H1 (cell line): ENCODE measurements around the gene PREX1. TPM values are rescaled to one million over a fixed set of nuclear protein-coding genes. Genes with fewer than 3 reads are reported as not detected.

Experiments used
- CTCF ChIA-PET: fragments of 300-600 bp; sonication (Branson Sonifier 250); formaldehyde crosslinking; loops from one replicate; lab custom pipeline; 2021; ENCODE audit not compliant: partially characterized antibody; lab: Charles Lee
- POLR2A ChIA-PET: fragments of 300-600 bp; sonication (Branson Sonifier 250); formaldehyde crosslinking; loops from one replicate; lab custom pipeline; 2021; ENCODE audit warnings: inconsistent platforms; ENCODE audit not compliant: partially characterized antibody; lab: Charles Lee
- DNase-seq, 2 experiments: peaks; one replicate each; pipeline versions ENCODE4 v3.0.0 to v3.0.0-alpha.2; 2010 to 2022; ENCODE audit warnings: low spot score in 2 of 2, low read depth in 1 of 2, mixed read lengths in 1 of 2
- FAIRE-seq: peaks from 2 replicates; lab custom pipeline; 2011; peaks lifted over from hg19 to GRCh38; lab: Jason Lieb, UNC
- H2AFZ ChIP-seq: 2 replicates; pipeline ENCODE4 v1.8.1; 2012; ENCODE audit warnings: low read length, inconsistent platforms
- H2AK5ac ChIP-seq: 2 replicates; pipeline ENCODE4 v1.6.1; 2013; ENCODE audit warnings: low read depth, low read length
- H2BK120ac ChIP-seq: replicated peaks from 2 replicates; pipeline ENCODE3; 2013; ENCODE audit warnings: low read depth, low read length, inconsistent platforms
- H2BK12ac ChIP-seq: 2 replicates; pipeline ENCODE4 v1.6.1; 2013; ENCODE audit warnings: low read depth, low read length
- H2BK15ac ChIP-seq: 2 replicates; pipeline ENCODE4 v1.6.1; 2013; ENCODE audit warnings: low read length
- H2BK20ac ChIP-seq: 2 replicates; pipeline ENCODE4 v1.6.1; 2013; ENCODE audit warnings: low read length
- H2BK5ac ChIP-seq: 2 replicates; pipeline ENCODE4 v1.6.1; 2013; ENCODE audit warnings: low read depth, low read length
- H3K14ac ChIP-seq: 2 replicates; pipeline ENCODE4 v1.6.1; 2013; ENCODE audit warnings: inconsistent platforms; ENCODE audit not compliant: insufficient read length
- H3K18ac ChIP-seq: 2 replicates; pipeline ENCODE4 v1.6.1; 2013; ENCODE audit warnings: low read length; ENCODE audit errors: extremely low read depth
- H3K23ac ChIP-seq: 2 replicates; pipeline ENCODE4 v1.6.1; 2013; ENCODE audit warnings: inconsistent platforms; ENCODE audit not compliant: insufficient read length
- H3K23me2 ChIP-seq: 2 replicates; pipeline ENCODE4 v1.6.1; 2013; ENCODE audit warnings: low read depth, low read length
- H3K27ac ChIP-seq: 2 replicates; pipeline ENCODE4 v1.6.1; 2011; ENCODE audit warnings: low read depth, low read length, inconsistent platforms
- H3K27me3 ChIP-seq, 4 experiments: replicated peaks in 1 of 4; 1 replicate in 1 of 4; 2 replicates in 3 of 4; pipeline versions ENCODE4 v1.6.1 to v1.8.1; 2011 to 2013; ENCODE audit warnings: low read length in 3 of 4, mild to moderate bottlenecking in 3 of 4, inconsistent platforms in 2 of 4, mixed read lengths in 2 of 4, moderate library complexity in 1 of 4; ENCODE audit not compliant: control insufficient read depth in 3 of 4, insufficient read depth in 3 of 4; ENCODE audit errors: extremely low read depth in 1 of 4
- H3K36me3 ChIP-seq, 4 experiments: 2 replicates each; pipeline versions ENCODE4 v1.6.1 to v1.8.1; 2011 to 2013; ENCODE audit warnings: mild to moderate bottlenecking in 4 of 4, low read length in 3 of 4, moderate library complexity in 2 of 4, control low read depth in 1 of 4, inconsistent platforms in 1 of 4; ENCODE audit not compliant: insufficient read depth in 4 of 4, control insufficient read depth in 2 of 4
- H3K4ac ChIP-seq: replicated peaks from 2 replicates; pipeline ENCODE3; 2013; ENCODE audit warnings: low read length, low read depth, mixed read lengths, inconsistent platforms; ENCODE audit not compliant: insufficient read length
- H3K4me1 ChIP-seq, 4 experiments: replicated peaks in 1 of 4; 1 replicate in 1 of 4; 2 replicates in 3 of 4; pipeline versions ENCODE4 v1.6.1 to v1.8.1; 2011 to 2013; ENCODE audit warnings: low read length in 3 of 4, inconsistent platforms in 2 of 4, mixed read lengths in 1 of 4; ENCODE audit not compliant: insufficient read depth in 4 of 4, control insufficient read depth in 3 of 4
- H3K4me2 ChIP-seq, 2 experiments: 2 replicates each; pipeline versions ENCODE4 v1.6.1 to v1.8.1; 2011 to 2013; ENCODE audit warnings: low read depth in 2 of 2, low read length in 2 of 2, control low read depth in 1 of 2, inconsistent platforms in 1 of 2, mild to moderate bottlenecking in 1 of 2; ENCODE audit not compliant: insufficient read depth in 1 of 2
- H3K4me3 ChIP-seq, 4 experiments: fragments of 200-600, 300-600 bp in 1 of 4; sonication (generic), shearing (Covaris generic), sonication (Bioruptor Twin) in 1 of 4; 2 replicates each; pipeline versions ENCODE4 v1.5.1 to v1.8.1; 2011 to 2016; ENCODE audit warnings: low read length in 4 of 4, low read depth in 3 of 4, control low read depth in 2 of 4, inconsistent platforms in 2 of 4, mild to moderate bottlenecking in 2 of 4, mixed read lengths in 1 of 4, moderate library complexity in 1 of 4; ENCODE audit not compliant: insufficient read depth in 2 of 4; ENCODE audit errors: extremely low read depth in 1 of 4
- H3K56ac ChIP-seq: replicated peaks from 2 replicates; pipeline ENCODE3; 2013; ENCODE audit warnings: low read depth, mild to moderate bottlenecking, mixed read lengths, low read length, inconsistent platforms; ENCODE audit not compliant: insufficient read length
- H3K79me1 ChIP-seq: 2 replicates; pipeline ENCODE4 v1.6.1; 2013; ENCODE audit warnings: low read depth, low read length, control low read depth
- H3K79me2 ChIP-seq, 2 experiments: 2 replicates each; pipeline versions ENCODE4 v1.6.1 to v1.8.1; 2012 to 2013; ENCODE audit warnings: low read length in 2 of 2, mild to moderate bottlenecking in 2 of 2, inconsistent platforms in 1 of 2; ENCODE audit not compliant: insufficient read depth in 2 of 2, control insufficient read depth in 1 of 2
- H3K9ac ChIP-seq, 4 experiments: replicated peaks in 1 of 4; 1 replicate in 1 of 4; 2 replicates in 3 of 4; pipeline versions ENCODE4 v1.6.1 to v1.8.1; 2011 to 2013; ENCODE audit warnings: low read depth in 3 of 4, low read length in 3 of 4, control low read depth in 2 of 4, mild to moderate bottlenecking in 2 of 4, moderate library complexity in 2 of 4, inconsistent platforms in 1 of 4; ENCODE audit errors: extremely low read depth in 1 of 4
- H3K9me3 ChIP-seq, 2 experiments: 2 replicates each; pipeline versions ENCODE4 v1.6.1 to v1.8.1; 2012 to 2013; ENCODE audit warnings: mild to moderate bottlenecking in 2 of 2, moderate library complexity in 2 of 2, control low read depth in 1 of 2, inconsistent platforms in 1 of 2, low read depth in 1 of 2, low read length in 1 of 2, mixed read lengths in 1 of 2; ENCODE audit not compliant: insufficient read depth in 2 of 2
- H4K20me1 ChIP-seq, 2 experiments: replicated peaks in 1 of 2; 2 replicates each; pipeline versions ENCODE3 to v1.8.1; 2011 to 2013; ENCODE audit warnings: inconsistent platforms in 2 of 2, low read length in 2 of 2, mild to moderate bottlenecking in 1 of 2; ENCODE audit not compliant: insufficient read depth in 2 of 2, control insufficient read depth in 1 of 2
- H4K5ac ChIP-seq: 2 replicates; pipeline ENCODE4 v1.6.1; 2013; ENCODE audit warnings: low read length, low read depth, mixed read lengths, inconsistent platforms; ENCODE audit not compliant: insufficient read length
- H4K8ac ChIP-seq: 2 replicates; pipeline ENCODE4 v1.8.0; 2013; ENCODE audit warnings: mild to moderate bottlenecking, moderate library complexity, low read length, inconsistent platforms; ENCODE audit not compliant: insufficient read depth; ENCODE audit errors: extremely low read depth
- H4K91ac ChIP-seq: replicated peaks from 2 replicates; pipeline ENCODE3; 2013; ENCODE audit warnings: low read length, mixed read lengths, inconsistent platforms; ENCODE audit not compliant: insufficient read length
- CTCF ChIP-seq, 3 experiments: IDR thresholded peaks; 1 replicate in 2 of 3; 2 replicates in 1 of 3; pipeline versions ENCODE4 v1.5.1 to v1.6.1; 2011; ENCODE audit warnings: low read length in 3 of 3, mild to moderate bottlenecking in 3 of 3, inconsistent platforms in 2 of 3, low read depth in 1 of 3, moderate library complexity in 1 of 3; ENCODE audit not compliant: insufficient read depth in 1 of 3; ENCODE audit errors: control extremely low read depth in 1 of 3
- FOSL1 ChIP-seq: IDR thresholded peaks from 2 replicates; pipeline ENCODE4 v1.6.1; 2011; ENCODE audit warnings: mild to moderate bottlenecking, low read depth, low read length, moderate library complexity; ENCODE audit not compliant: insufficient read depth
- KDM5A ChIP-seq: fragments of 200-600 bp; IDR thresholded peaks from 2 replicates; pipeline ENCODE4 v1.7.1; 2012; ENCODE audit warnings: mild to moderate bottlenecking, low read length, inconsistent platforms, mixed read lengths
- RAD21 ChIP-seq, 2 experiments: IDR thresholded peaks in 1 of 2; conservative IDR thresholded peaks in 1 of 2; 2 replicates each; pipeline ENCODE4 v1.6.1; 2011; ENCODE audit warnings: low read depth in 2 of 2, low read length in 2 of 2, improper control_type of control experiment in 1 of 2, inconsistent platforms in 1 of 2, mild to moderate bottlenecking in 1 of 2, moderate library complexity in 1 of 2
- RFX5 ChIP-seq: IDR thresholded peaks from 2 replicates; pipeline ENCODE4 v1.6.1; 2011; ENCODE audit warnings: low read depth, low read length, improper control_type of control experiment, borderline replicate concordance
- SP2 ChIP-seq: IDR thresholded peaks from 2 replicates; pipeline ENCODE4 v1.6.1; 2012; ENCODE audit warnings: mild to moderate bottlenecking, low read length, inconsistent platforms
- YY1 ChIP-seq: IDR thresholded peaks from 2 replicates; pipeline ENCODE4 v1.6.1; 2011; ENCODE audit warnings: low read depth, mild to moderate bottlenecking, low read length
- WGBS, 2 experiments: shearing (Covaris generic) in 1 of 2; methylation state at CpG; one replicate each; pipeline versions ENCODE4 v1.1.6 to v1.1.7; 2013 to 2015; ENCODE audit warnings: low lambda C conversion rate in 2 of 2, mixed read lengths in 2 of 2, inconsistent platforms in 1 of 2, low coverage in 1 of 2, missing lambda C conversion rate in 1 of 2; ENCODE audit not compliant: insufficient replicate concordance in 2 of 2, insufficient coverage in 1 of 2, insufficient read length in 1 of 2; ENCODE audit errors: extremely low coverage in 1 of 2, missing lambda C conversion rate in 1 of 2; 5-methylcytosine and 5-hydroxymethylcytosine counted together
- polyA plus RNA-seq, 7 experiments: library from polyadenylated mRNA; depleted of rRNA in 3 of 7; stranded (reverse) in 5 of 7; unstranded in 2 of 7; fragments of >200 nt in 5 of 7; fragments of 200-250 nt in 2 of 7; gene quantifications; 1 replicate in 5 of 7; 2 replicates in 1 of 7; 4 replicates in 1 of 7; pipeline versions ENCODE4 v1.2.1 to v1.2.3, GENCODE V29; 2011 to 2013; ENCODE audit warnings: missing spikeins in 2 of 7, mixed read lengths in 2 of 7
- total RNA-seq: library from RNA; stranded (reverse); fragmentation: NEBNext Ultra II Directional; extraction: Animal tissue kit (Norgen Biotek cat#: 25700); gene quantifications from 2 replicates; pipeline ENCODE4 v1.2.1, GENCODE V29; 2021

PREX1 gene
- total and polyA plus RNA-seq, 2 of the 8 experiments (the other 6 are each of a cell fraction or from before 2014, with no cell fraction given), result 10.7 to 12.8 TPM

GRCh38 chr20:48635791-48636267 lies 192.0 kb downstream of the PREX1 start:
- Histone ChIP-seq H3K23me2 (peaks cover 6% of the 10 kb centered on the region), H3K27ac (no peak overlapping the region), H3K27me3 (no peaks in the 10 kb centered on the region), H3K18ac (no peak overlapping the region), H3K14ac (no peak overlapping the region), H3K79me1 (no peaks in the 10 kb centered on the region), H3K9me3 (no peaks in the 10 kb centered on the region), H3K4me3 (no peak overlapping the region), H2BK15ac (no peak overlapping the region), H2BK120ac (no peak overlapping the region), H3K79me2 (no peaks in the 10 kb centered on the region), H4K20me1 (peaks cover 0 to 6% of the 10 kb centered on the region in 2 experiments), H2AK5ac (no peak overlapping the region), H3K56ac (no peak overlapping the region), H3K4me2 (no peak overlapping the region), H2AFZ (no peak overlapping the region), H4K91ac (no peak overlapping the region), H2BK5ac (0 out of 2 replicates have a peak overlapping the region, but pooled peaks have one; percentile 8), H3K9ac (no peak overlapping the region), H4K8ac (no peak overlapping the region), H4K5ac (no peak overlapping the region), H2BK20ac (no peak overlapping the region), H3K36me3 (no peaks in the 10 kb centered on the region), H3K23ac (no peak overlapping the region), H2BK12ac (no peak overlapping the region), H3K4ac (no peak overlapping the region), H3K4me1 (peaks cover 0 to 1% (median 1%) of the 10 kb centered on the region in 4 experiments; a peak in 4 of 7 replicates)
- POLR2A ChIA-PET, result no interaction called here
- WGBS, 2 experiments, result 44% methylated on average over 5 of the region's 5 CpGs; no CpG with 5 or more reads in 1 of the 2 experiments
- no peak for FAIRE-seq
- CTCF ChIA-PET, result interaction anchor here (0.7 to 2.8 kb wide), 11 partner anchors 11 to 459 kb away, joined by 3 to 14 read pairs (median 3); no protein-coding TSS in a partner anchor
- peak; percentile 41 to 84 for DNase-seq
- TF ChIP-seq YY1, result peak; percentile 51; the same call in 1 of the 2 replicates
- TF ChIP-seq RFX5, result no peak
- TF ChIP-seq RAD21 (IDR thresholded peaks at IDR 0.05 in 1 of 2, conservative IDR thresholded peaks at IDR 0.05 in 1 of 2; ENCODE audit: low read depth in 2 of 2, low read length in 2 of 2), result peak; percentile 93 to 95
- TF ChIP-seq FOSL1, result no peak
- peak; percentile 84 to 96 (median 94) for TF ChIP-seq CTCF (IDR thresholded peaks at IDR 0.05; ENCODE audit: control extremely low read depth in 1 of 3, insufficient read depth in 1 of 3, low read depth in 1 of 3, low read length in 3 of 3)
- TF ChIP-seq KDM5A, result no peak
- no peak for TF ChIP-seq SP2
